PFSK-1 (cell line): ENCODE results near the gene MGA.

Experiments
- FOXP2 ChIP-seq: optimal IDR thresholded peaks from 2 replicates; pipeline ENCODE3; 2011; ENCODE audit warnings: borderline replicate concordance, control low read depth, inconsistent platforms; ENCODE audit not compliant: insufficient read depth; ENCODE audit errors: extremely low read length, extremely low read depth
- POLR2AphosphoS5 ChIP-seq: IDR thresholded peaks from 2 replicates; pipeline ENCODE4 v1.6.1; 2012; ENCODE audit warnings: low read depth, mild to moderate bottlenecking, control low read depth, low read length, moderate library complexity
- SIN3A ChIP-seq: IDR thresholded peaks from 2 replicates; pipeline ENCODE4 v1.6.1; 2012; ENCODE audit warnings: mild to moderate bottlenecking, low read length, moderate library complexity, borderline replicate concordance; ENCODE audit not compliant: insufficient read depth
- TAF1 ChIP-seq: IDR thresholded peaks from 2 replicates; pipeline ENCODE4 v1.6.1; 2012; ENCODE audit warnings: low read length, control low read depth, borderline replicate concordance; ENCODE audit not compliant: insufficient read depth
- TF ChIP-seq, protein P1 (sequence below), 2 experiments: IDR thresholded peaks; 2 replicates each; pipeline versions ENCODE4 v1.6.1 to v1.8.0; 2011 to 2012; ENCODE audit warnings: low read depth in 2 of 2, low read length in 2 of 2, control low read depth in 1 of 2, inconsistent platforms in 1 of 2, mild to moderate bottlenecking in 1 of 2, moderate library complexity in 1 of 2; ENCODE audit not compliant: insufficient read depth in 1 of 2

Gene MGA

DNA sequence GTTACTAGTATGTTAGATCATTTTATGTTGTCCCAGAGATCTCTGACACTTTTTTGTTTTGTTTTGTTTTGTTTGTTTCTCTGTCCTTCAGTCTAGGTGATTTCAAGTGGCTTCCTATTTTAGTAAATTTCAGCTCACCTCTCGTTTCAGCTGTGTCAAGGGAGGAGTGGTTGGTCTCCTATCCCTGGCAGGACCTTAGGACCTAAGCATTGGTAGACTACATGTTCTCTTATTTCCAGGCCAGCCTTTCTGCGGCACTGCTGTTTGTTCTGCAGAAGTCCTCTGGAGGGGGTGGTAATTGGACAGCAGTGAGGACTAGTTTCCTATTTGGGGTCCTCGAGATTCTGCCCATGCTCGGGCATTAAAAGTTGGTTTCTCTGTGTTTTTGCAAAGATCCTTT lies 31.8 kb downstream of the MGA start:
- TF ChIP-seq POLR2AphosphoS5 (no peak), TAF1 (no peak), FOXP2 (no peak), SIN3A (no peak)
- TF ChIP-seq, protein P1, sequence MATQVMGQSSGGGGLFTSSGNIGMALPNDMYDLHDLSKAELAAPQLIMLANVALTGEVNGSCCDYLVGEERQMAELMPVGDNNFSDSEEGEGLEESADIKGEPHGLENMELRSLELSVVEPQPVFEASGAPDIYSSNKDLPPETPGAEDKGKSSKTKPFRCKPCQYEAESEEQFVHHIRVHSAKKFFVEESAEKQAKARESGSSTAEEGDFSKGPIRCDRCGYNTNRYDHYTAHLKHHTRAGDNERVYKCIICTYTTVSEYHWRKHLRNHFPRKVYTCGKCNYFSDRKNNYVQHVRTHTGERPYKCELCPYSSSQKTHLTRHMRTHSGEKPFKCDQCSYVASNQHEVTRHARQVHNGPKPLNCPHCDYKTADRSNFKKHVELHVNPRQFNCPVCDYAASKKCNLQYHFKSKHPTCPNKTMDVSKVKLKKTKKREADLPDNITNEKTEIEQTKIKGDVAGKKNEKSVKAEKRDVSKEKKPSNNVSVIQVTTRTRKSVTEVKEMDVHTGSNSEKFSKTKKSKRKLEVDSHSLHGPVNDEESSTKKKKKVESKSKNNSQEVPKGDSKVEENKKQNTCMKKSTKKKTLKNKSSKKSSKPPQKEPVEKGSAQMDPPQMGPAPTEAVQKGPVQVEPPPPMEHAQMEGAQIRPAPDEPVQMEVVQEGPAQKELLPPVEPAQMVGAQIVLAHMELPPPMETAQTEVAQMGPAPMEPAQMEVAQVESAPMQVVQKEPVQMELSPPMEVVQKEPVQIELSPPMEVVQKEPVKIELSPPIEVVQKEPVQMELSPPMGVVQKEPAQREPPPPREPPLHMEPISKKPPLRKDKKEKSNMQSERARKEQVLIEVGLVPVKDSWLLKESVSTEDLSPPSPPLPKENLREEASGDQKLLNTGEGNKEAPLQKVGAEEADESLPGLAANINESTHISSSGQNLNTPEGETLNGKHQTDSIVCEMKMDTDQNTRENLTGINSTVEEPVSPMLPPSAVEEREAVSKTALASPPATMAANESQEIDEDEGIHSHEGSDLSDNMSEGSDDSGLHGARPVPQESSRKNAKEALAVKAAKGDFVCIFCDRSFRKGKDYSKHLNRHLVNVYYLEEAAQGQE (IDR thresholded peaks at IDR 0.05; ENCODE audit: insufficient read depth in 1 of 2, low read depth in 2 of 2, low read length in 2 of 2), result no peak

DNA sequence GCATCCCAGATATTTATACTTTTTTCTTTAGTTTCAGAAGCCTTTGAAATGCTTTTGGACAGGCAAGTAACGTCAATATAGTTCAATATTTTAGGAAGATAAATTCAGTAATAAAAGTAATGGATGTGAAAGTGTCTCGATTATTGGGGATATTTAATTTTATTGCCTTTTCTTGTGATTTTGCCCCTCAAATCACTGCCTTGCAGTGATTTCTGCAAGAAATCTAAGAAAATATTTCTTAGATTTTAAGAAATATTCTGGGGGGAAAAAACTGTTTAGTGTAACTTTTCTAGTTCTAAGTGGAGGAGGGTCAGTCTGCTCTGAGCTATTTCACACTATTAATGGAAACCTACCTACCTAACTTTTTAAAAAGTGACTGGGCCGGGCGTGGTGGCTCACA lies 33.6 kb downstream of the MGA start:
- TF ChIP-seq FOXP2, result no peak
- no peak for TF ChIP-seq TAF1
- TF ChIP-seq POLR2AphosphoS5, result no peak
- TF ChIP-seq, protein P1 (IDR thresholded peaks at IDR 0.05; ENCODE audit: insufficient read depth in 1 of 2, low read depth in 2 of 2, low read length in 2 of 2), result no peak
- no peak for TF ChIP-seq SIN3A

DNA sequence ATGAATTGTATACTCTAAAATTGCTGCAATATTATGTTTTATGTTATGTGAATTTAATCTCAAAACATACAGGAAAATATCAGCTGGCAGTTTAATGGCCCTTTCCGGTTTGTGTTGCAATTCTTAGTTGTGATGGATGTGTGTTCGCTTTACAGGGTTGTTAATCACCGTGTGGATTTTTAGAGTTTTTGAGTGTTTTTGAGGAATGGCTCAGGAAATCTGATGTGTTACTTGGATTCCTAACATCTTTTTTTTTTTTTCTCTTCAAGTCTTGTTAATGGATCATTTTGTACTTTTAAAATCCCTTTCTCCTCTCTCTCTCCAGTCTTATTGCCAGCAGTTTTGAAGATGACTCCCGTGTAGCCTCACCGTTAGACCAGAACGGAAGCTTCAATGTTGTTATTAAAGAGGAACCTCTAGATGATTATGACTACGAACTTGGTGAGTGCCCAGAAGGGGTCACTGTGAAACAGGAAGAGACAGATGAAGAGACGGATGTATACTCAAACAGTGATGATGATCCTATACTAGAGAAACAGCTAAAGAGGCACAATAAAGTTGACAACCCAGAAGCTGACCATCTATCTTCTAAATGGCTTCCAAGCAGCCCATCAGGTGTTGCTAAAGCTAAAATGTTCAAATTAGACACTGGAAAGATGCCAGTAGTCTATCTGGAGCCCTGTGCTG lies 35.7 kb downstream of the MGA start:
- TF ChIP-seq, protein P1 (IDR thresholded peaks at IDR 0.05; ENCODE audit: insufficient read depth in 1 of 2, low read depth in 2 of 2, low read length in 2 of 2), result no peak
- no peak for TF ChIP-seq SIN3A
- TF ChIP-seq POLR2AphosphoS5, result no peak
- TF ChIP-seq FOXP2, result no peak
- no peak for TF ChIP-seq TAF1

DNA sequence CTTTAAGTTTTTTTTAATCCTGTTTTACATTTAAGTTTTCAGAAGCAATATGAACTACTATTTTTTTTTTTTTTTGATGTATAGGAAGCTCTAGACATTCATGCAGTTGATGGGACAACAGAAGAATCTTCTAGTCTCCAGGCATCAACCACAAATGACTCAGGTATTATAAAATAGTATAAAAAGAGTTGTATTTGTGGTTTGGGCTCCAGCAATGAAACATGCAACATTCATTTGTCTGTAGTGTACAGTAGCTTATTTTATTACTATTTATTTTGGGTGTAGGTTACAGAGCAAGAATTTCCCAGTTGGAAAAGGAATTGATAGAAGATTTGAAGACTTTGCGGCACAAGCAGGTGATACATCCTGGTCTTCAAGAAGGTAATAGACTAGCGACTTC lies 38.6 kb downstream of the MGA start:
- no peak for TF ChIP-seq FOXP2
- no peak for TF ChIP-seq TAF1
- TF ChIP-seq, protein P1 (IDR thresholded peaks at IDR 0.05; ENCODE audit: insufficient read depth in 1 of 2, low read depth in 2 of 2, low read length in 2 of 2), result no peak

DNA sequence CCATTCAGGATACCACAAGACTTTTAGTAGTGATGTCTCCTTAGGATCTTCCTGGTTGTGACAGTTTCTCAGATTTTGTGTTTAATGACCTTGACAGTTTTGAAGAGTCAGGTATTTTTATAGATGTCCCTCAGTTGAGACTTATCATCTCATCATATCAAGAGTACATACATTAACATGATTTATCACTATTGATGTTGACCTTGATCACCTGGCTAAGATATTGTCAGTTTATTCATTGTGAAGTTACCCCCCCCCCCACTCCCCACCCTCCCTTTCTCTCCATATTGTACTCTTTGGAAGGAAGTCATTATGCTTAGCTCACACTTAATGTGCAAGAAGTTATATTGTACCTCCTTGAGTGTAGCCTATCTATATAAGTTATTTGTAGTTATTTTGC lies 42.9 kb downstream of the MGA start:
- TF ChIP-seq POLR2AphosphoS5 (no peak), FOXP2 (no peak), TAF1 (no peak), SIN3A (no peak)
- TF ChIP-seq, protein P1 (IDR thresholded peaks at IDR 0.05; ENCODE audit: insufficient read depth in 1 of 2, low read depth in 2 of 2, low read length in 2 of 2), result no peak
